Skeletal muscle satellite cell (primary cell): ENCODE results near the gene SLC26A3. TPM values are rescaled to one million over a fixed set of nuclear protein-coding genes. Genes with fewer than 3 reads are reported as not detected.
"Not testable (repeated sequence)": the region's sequence is repeated elsewhere in the genome, so short reads cannot be mapped to it uniquely, and the experiment has no call there.

Experiments used
- H3K27me3 ChIP-seq: 2 replicates; pipeline ENCODE4 v1.7.0; 2013; ENCODE audit warnings: low read length; ENCODE audit not compliant: control insufficient read depth, insufficient read depth
- H3K36me3 ChIP-seq: 2 replicates; pipeline ENCODE4 v1.7.0; 2013; ENCODE audit warnings: mild to moderate bottlenecking, control low read depth, low read length; ENCODE audit not compliant: insufficient read depth
- H3K4me1 ChIP-seq: 2 replicates; pipeline ENCODE4 v1.7.0; 2013; ENCODE audit warnings: low read length; ENCODE audit not compliant: control insufficient read depth, insufficient read depth
- H3K4me2 ChIP-seq: 2 replicates; pipeline ENCODE4 v1.7.0; 2013; ENCODE audit warnings: mild to moderate bottlenecking, low read length
- H3K4me3 ChIP-seq: 2 replicates; pipeline ENCODE4 v1.7.0; 2013; ENCODE audit warnings: low read length
- H3K9ac ChIP-seq: 2 replicates; pipeline ENCODE4 v1.7.0; 2013; ENCODE audit warnings: mild to moderate bottlenecking, low read depth, low read length, moderate library complexity
- H3K9me3 ChIP-seq: replicated peaks from 2 replicates; pipeline ENCODE4 v1.7.0; 2013; ENCODE audit warnings: mild to moderate bottlenecking, control low read depth, low read length
- total RNA-seq: library from RNA; depleted of rRNA; stranded (reverse); fragments of >200 nt; gene quantifications from 2 replicates; pipeline ENCODE4 v1.2.3, GENCODE V29; 2012; rRNA removed

The SLC26A3 gene
- not detected in 2 replicates for total RNA-seq

- Histone ChIP-seq H3K27me3 (peaks cover 53% of the 10 kb centered on the region), H3K9ac (no peak within 1 kb of the TSS), H3K4me2 (no peak within 1 kb of the TSS), H3K4me1 (no peaks in the 10 kb centered on the region), H3K4me3 (no peak within 1 kb of the TSS), H3K9me3 (no peaks in the 10 kb centered on the region), H3K36me3 (no peaks in the 10 kb centered on the region)
Observed at GRCh38 chr7:107803009-107803610, at the start of gene SLC26A3. TSS of gene SLC26A3 (minus strand) at chr7:107803223. CDS start at chr7:107794509, 8,714 bp downstream.

- Histone ChIP-seq H3K4me1 (peaks cover 6% of the 10 kb centered on the region), H3K36me3 (no peaks in the 10 kb centered on the region), H3K4me2 (no peak overlapping the region), H3K27me3 (peaks cover 7% of the 10 kb centered on the region), H3K4me3 (no peak overlapping the region), H3K9me3 (no peaks in the 10 kb centered on the region), H3K9ac (no peak overlapping the region)
Observed at GRCh38 chr7:107850643-107851042, 47.6 kb upstream of the SLC26A3 start.

- no peaks in the 10 kb centered on the region for H3K36me3 ChIP-seq
- no peak overlapping the region for H3K9ac ChIP-seq
- H3K4me2 ChIP-seq, result no peak overlapping the region
- no peaks in the 10 kb centered on the region for H3K9me3 ChIP-seq
- H3K4me3 ChIP-seq, result no peak overlapping the region
- H3K27me3 ChIP-seq, result peaks cover 7% of the 10 kb centered on the region
- H3K4me1 ChIP-seq, result peaks cover 5% of the 10 kb centered on the region
Observed at GRCh38 chr7:107850216-107850615, 47.2 kb upstream of the SLC26A3 start.

GRCh38 chr7:107848211-107848610 is 45.2 kb upstream of the SLC26A3 start:
- not testable (repeated sequence) for H3K36me3 ChIP-seq, H3K9ac ChIP-seq, H3K9me3 ChIP-seq, H3K4me1 ChIP-seq, H3K4me3 ChIP-seq, H3K27me3 ChIP-seq, H3K4me2 ChIP-seq

GRCh38 chr7:107847836-107848175 is 44.8 kb upstream of the SLC26A3 start:
- H3K36me3 ChIP-seq, H3K4me1 ChIP-seq, H3K27me3 ChIP-seq, H3K9me3 ChIP-seq, H3K9ac ChIP-seq, H3K4me2 ChIP-seq, H3K4me3 ChIP-seq: not testable (repeated sequence)

- no peak overlapping the region for H3K9ac ChIP-seq
- H3K27me3 ChIP-seq, result peaks cover 7% of the 10 kb centered on the region
- H3K36me3 ChIP-seq, result no peaks in the 10 kb centered on the region
- H3K4me1 ChIP-seq, result no peaks in the 10 kb centered on the region
- H3K9me3 ChIP-seq, result no peaks in the 10 kb centered on the region
- H3K4me2 ChIP-seq, result no peak overlapping the region
- H3K4me3 ChIP-seq, result no peak overlapping the region
Observed at GRCh38 chr7:107847168-107847835, 44.3 kb upstream of the SLC26A3 start.

- Histone ChIP-seq H3K9me3 (no peaks in the 10 kb centered on the region), H3K9ac (no peak overlapping the region), H3K4me1 (no peaks in the 10 kb centered on the region), H3K4me3 (no peak overlapping the region), H3K27me3 (peaks cover 7% of the 10 kb centered on the region), H3K4me2 (no peak overlapping the region), H3K36me3 (no peaks in the 10 kb centered on the region)
Observed at GRCh38 chr7:107846324-107846723, 43.3 kb upstream of the SLC26A3 start.

GRCh38 chr7:107843184-107843583 is 40.2 kb upstream of the SLC26A3 start:
- Histone ChIP-seq H3K4me3 (no peak overlapping the region), H3K9ac (no peak overlapping the region), H3K36me3 (no peaks in the 10 kb centered on the region), H3K27me3 (peaks cover 17% of the 10 kb centered on the region), H3K4me1 (no peaks in the 10 kb centered on the region), H3K9me3 (no peaks in the 10 kb centered on the region), H3K4me2 (no peak overlapping the region)

- Histone ChIP-seq H3K9me3 (no peaks in the 10 kb centered on the region), H3K4me3 (no peak overlapping the region), H3K27me3 (peaks cover 20% of the 10 kb centered on the region), H3K4me2 (no peak overlapping the region), H3K4me1 (no peaks in the 10 kb centered on the region), H3K36me3 (no peaks in the 10 kb centered on the region), H3K9ac (no peak overlapping the region)
Observed at GRCh38 chr7:107842213-107842612, 39.2 kb upstream of the SLC26A3 start.

- H3K36me3 ChIP-seq, result no peaks in the 10 kb centered on the region
- no peak overlapping the region for H3K9ac ChIP-seq
- H3K4me1 ChIP-seq, result no peaks in the 10 kb centered on the region
- no peak overlapping the region for H3K4me2 ChIP-seq
- no peaks in the 10 kb centered on the region for H3K9me3 ChIP-seq
- peaks cover 37% of the 10 kb centered on the region for H3K27me3 ChIP-seq
- no peak overlapping the region for H3K4me3 ChIP-seq
Observed at GRCh38 chr7:107838816-107839565, 36.0 kb upstream of the SLC26A3 start.

GRCh38 chr7:107838024-107838601 is 35.1 kb upstream of the SLC26A3 start:
- H3K36me3 ChIP-seq, result no peaks in the 10 kb centered on the region
- peaks cover 46% of the 10 kb centered on the region for H3K27me3 ChIP-seq
- no peak overlapping the region for H3K9ac ChIP-seq
- no peak overlapping the region for H3K4me2 ChIP-seq
- H3K4me1 ChIP-seq, result no peaks in the 10 kb centered on the region
- H3K4me3 ChIP-seq, result no peak overlapping the region
- no peaks in the 10 kb centered on the region for H3K9me3 ChIP-seq
